SH-SY5Y (cell line): ENCODE results near the gene DBP.

Experiments
- GATA2 ChIP-seq: IDR thresholded peaks from 2 replicates; pipeline ENCODE4 v1.6.1; 2011; ENCODE audit warnings: mild to moderate bottlenecking, low read depth, low read length
- GATA3 ChIP-seq: IDR thresholded peaks from 2 replicates; pipeline ENCODE4 v1.6.1; 2011; ENCODE audit warnings: low read depth, mild to moderate bottlenecking, low read length, moderate library complexity

DNA sequence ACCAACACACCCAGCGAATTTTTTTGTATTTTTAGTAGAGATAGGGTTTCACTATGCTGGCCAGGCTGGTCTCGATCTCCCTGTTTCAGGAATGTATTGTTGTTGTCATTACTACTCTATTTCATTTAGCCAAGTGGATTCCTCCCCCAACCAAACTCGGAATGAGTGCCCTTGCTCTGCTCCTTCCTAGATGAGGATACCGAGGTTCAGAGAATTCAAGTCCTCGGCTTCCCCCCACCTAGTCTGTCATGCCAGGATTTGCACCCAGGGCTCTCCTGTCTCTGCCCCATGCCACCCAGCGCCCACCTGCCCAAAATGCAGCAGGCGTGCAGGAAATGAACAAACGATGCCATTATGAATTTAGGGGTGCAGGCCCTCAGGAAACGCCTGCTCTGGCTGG lies 34.2 kb downstream of the DBP start:
- TF ChIP-seq GATA2 (no peak), GATA3 (no peak)
